Thoracic aorta (tissue), 2 donors: ENCODE measurements around the gene ZC3H15. TPM values are rescaled to one million over a fixed set of nuclear protein-coding genes. Genes with fewer than 3 reads are reported as not detected.

ENCODE experiments used
- ATAC-seq: fragments of 150-250 bp; one replicate; pipeline ENCODE4 v1.8.0; 2017; ENCODE audit warnings: low read depth; ENCODE audit not compliant: insufficient number of reproducible peaks, low FRiP score
- DNase-seq: peaks from one replicate; pipeline ENCODE4 v3.0.0-alpha.2; 2020; ENCODE audit warnings: low spot score
- H3K27ac ChIP-seq, 2 donors: fragments of 200-600 bp; sonication (generic); 1 replicate in 1 of 2; 2 replicates in 1 of 2; pipeline ENCODE4 v1.5.1; 2016; ENCODE audit warnings: mild to moderate bottlenecking in 2 of 2, moderate library complexity in 2 of 2
- H3K27me3 ChIP-seq: fragments of 200-600 bp; sonication (generic); replicated peaks from 2 replicates; pipeline ENCODE4 v1.6.0; 2016; ENCODE audit warnings: mild to moderate bottlenecking; ENCODE audit not compliant: insufficient read depth
- H3K36me3 ChIP-seq: fragments of 200-600 bp; sonication (generic); one replicate; pipeline ENCODE4 v1.5.1; 2016
- H3K4me1 ChIP-seq, 2 donors: fragments of 200-600 bp; sonication (generic); 1 replicate in 1 of 2; 2 replicates in 1 of 2; pipeline versions ENCODE4 v1.5.1 to v1.6.0; 2016; ENCODE audit warnings: low read depth in 2 of 2, mild to moderate bottlenecking in 1 of 2; ENCODE audit not compliant: control insufficient read depth in 1 of 2
- H3K4me3 ChIP-seq: fragments of 200-600 bp; sonication (generic); 2 replicates; pipeline ENCODE4 v1.5.1; 2016; ENCODE audit warnings: mild to moderate bottlenecking
- H3K9me3 ChIP-seq: fragments of 200-600 bp; sonication (generic); 2 replicates; pipeline ENCODE4 v1.5.1; 2016
- CTCF ChIP-seq: fragments of 200-600 bp; sonication (generic); IDR thresholded peaks from one replicate; pipeline ENCODE4 v1.5.1; 2019; ENCODE audit warnings: antibody characterized with exemption
- total RNA-seq, 2 donors: library from RNA; depleted of rRNA; stranded (reverse); fragments of >200 nt; gene quantifications; one replicate each; pipeline versions ENCODE4 v1.1.0 to v1.2.3, GENCODE V29; 2016

Gene ZC3H15
- total RNA-seq, 2 donors from 2014 or later = 39.9 to 70.2 TPM

GRCh38 chr2:186508263-186508662 lies 22.2 kb downstream of the ZC3H15 start:
- no peak overlapping the region for H3K4me3 ChIP-seq
- H3K27me3 ChIP-seq = no peaks in the 10 kb centered on the region
- H3K36me3 ChIP-seq = peaks cover 20% of the 10 kb centered on the region
- ATAC-seq = no peak
- H3K9me3 ChIP-seq = no peaks in the 10 kb centered on the region
- no peaks in the 10 kb centered on the region for H3K4me1 ChIP-seq
- H3K27ac ChIP-seq = no peak overlapping the region
- no peak for TF ChIP-seq CTCF
- no peak for DNase-seq

GRCh38 chr2:186515376-186515775 lies 29.3 kb downstream of the ZC3H15 start:
- ATAC-seq (no peak), DNase-seq (no peak)
- Histone ChIP-seq H3K27me3 (no peaks in the 10 kb centered on the region), H3K27ac (no peak overlapping the region), H3K9me3 (no peaks in the 10 kb centered on the region), H3K36me3 (no peaks in the 10 kb centered on the region), H3K4me3 (no peak overlapping the region), H3K4me1 (no peaks in the 10 kb centered on the region)
- no peak for TF ChIP-seq CTCF

- TF ChIP-seq CTCF = no peak
- no peak for ATAC-seq
Measured at GRCh38 chr2:186516396-186516795, 30.3 kb downstream of the ZC3H15 start.

GRCh38 chr2:186517090-186517489 lies 31.0 kb downstream of the ZC3H15 start:
- H3K4me1 ChIP-seq = no peaks in the 10 kb centered on the region
- DNase-seq = no peak
- no peak for TF ChIP-seq CTCF
- no peak overlapping the region for H3K27ac ChIP-seq
- H3K27me3 ChIP-seq = no peaks in the 10 kb centered on the region
- H3K4me3 ChIP-seq = no peak overlapping the region
- no peak for ATAC-seq
- peaks cover 3% of the 10 kb centered on the region for H3K36me3 ChIP-seq
- H3K9me3 ChIP-seq = no peaks in the 10 kb centered on the region

More at GRCh38 chr2:186516396-186516795, 30.3 kb downstream of the ZC3H15 start:
- no peak for DNase-seq
- H3K27ac ChIP-seq = no peak overlapping the region
- H3K4me1 ChIP-seq = no peaks in the 10 kb centered on the region
- H3K4me3 ChIP-seq = no peak overlapping the region
- no peaks in the 10 kb centered on the region for H3K9me3 ChIP-seq
- peaks cover 3% of the 10 kb centered on the region for H3K36me3 ChIP-seq
- H3K27me3 ChIP-seq = no peaks in the 10 kb centered on the region

- H3K27ac ChIP-seq = no peak overlapping the region
- no peak for TF ChIP-seq CTCF
- no peak for DNase-seq
Measured at GRCh38 chr2:186518291-186518690, 32.2 kb downstream of the ZC3H15 start.

More at GRCh38 chr2:186518291-186518690, 32.2 kb downstream of the ZC3H15 start:
- Histone ChIP-seq H3K36me3 (peaks cover 3% of the 10 kb centered on the region), H3K4me1 (no peaks in the 10 kb centered on the region), H3K27me3 (no peaks in the 10 kb centered on the region), H3K9me3 (no peaks in the 10 kb centered on the region), H3K4me3 (no peak overlapping the region)
- no peak for ATAC-seq
